LHCN-M2 (cell line): ENCODE data around the gene MPDZ. TPM values are rescaled to one million over a fixed set of nuclear protein-coding genes. Genes with fewer than 3 reads are reported as not detected.

ENCODE experiments used
- DNase-seq: peaks from one replicate; pipeline ENCODE4 v3.0.0-alpha.2; 2012; ENCODE audit warnings: low read depth
- total RNA-seq: library from RNA; depleted of rRNA; stranded (reverse); fragments of >200 nt; gene quantifications from 2 replicates; pipeline ENCODE4 v1.2.3, GENCODE V29; 2014

Gene MPDZ
- total RNA-seq, 1 experiment from 2014 or later, result 11.7 TPM

DNA sequence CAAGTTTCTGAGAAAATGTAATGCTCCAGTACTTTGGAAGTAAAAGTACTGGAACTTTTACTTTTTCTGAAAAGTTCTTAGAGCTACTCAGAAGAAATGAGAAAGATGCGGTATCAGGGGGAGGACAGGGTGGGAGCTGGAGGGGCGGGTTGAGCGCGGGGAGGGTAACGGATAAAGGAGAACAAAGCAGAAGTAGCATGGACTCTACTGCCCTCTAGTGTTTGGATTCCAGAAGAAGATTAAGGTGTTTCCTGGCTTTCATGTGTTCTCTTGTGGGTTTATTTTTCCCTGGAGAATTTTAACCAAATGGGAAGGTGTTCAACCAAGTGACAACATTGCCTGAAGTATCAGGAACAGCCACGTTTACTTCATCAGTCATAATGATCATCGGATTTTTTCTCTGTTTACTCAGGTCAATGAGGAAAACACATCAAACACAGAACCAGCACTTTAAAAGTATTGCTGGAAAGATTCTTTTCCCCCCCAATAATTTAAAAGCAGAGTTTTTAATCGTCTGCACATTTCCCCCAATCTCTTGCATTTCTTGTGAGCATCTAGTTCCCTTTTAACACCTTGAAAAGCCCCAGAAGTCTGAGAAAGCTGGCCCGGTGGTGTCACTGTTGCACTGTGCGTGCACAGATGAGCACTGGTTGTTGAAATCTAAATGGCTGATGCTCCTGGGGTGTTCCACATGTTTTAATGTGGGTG, 190.6 kb downstream of the MPDZ start:
- DNase-seq, result peak; percentile 52

DNA sequence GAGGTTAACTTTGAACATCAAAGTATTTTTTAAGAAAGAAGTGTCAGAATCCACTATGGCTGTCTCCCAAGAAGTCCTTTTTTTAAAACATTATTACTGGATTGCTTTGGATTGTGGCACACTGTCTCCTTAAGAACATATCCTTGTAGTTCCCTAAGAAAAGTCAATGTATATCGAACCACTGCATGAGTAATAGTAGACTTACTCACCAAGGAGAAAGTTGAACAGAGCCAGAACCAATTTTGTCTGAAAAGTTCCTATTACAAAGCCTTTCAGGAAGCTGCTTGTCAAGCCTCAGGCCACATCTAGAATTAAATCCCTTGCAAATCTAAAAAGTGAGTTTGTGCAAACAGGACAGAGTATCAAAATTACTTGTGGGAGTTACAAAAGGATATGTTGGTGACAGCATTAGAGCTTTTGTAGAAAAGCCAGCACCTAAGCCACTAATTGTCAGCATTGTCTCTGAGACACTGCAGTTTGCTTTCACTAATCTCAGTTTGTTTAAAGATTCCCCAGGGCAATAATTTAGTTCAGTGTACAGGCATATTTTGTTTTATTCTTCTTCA, 195.4 kb downstream of the MPDZ start:
- peak; percentile 19 for DNase-seq

DNA sequence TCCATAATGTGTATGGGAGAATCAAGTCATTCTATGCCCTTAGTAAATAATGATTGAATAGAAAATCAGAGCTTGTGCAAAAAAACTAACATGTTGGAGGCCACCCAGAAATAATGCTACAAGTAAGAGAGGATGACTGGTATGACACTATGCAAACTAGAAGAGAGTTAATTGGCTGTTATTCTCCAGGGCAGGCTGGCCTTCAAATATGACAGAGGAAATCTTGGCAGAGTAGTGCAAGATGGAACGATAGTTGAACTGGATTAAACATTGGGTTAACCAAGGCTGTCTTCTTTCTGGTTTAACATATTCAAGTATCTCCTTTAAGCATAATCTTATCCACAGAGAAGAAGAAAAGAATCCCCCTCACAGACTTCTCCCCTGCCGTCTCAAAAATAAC, 196.1 kb downstream of the MPDZ start:
- DNase-seq, result no peak

DNA sequence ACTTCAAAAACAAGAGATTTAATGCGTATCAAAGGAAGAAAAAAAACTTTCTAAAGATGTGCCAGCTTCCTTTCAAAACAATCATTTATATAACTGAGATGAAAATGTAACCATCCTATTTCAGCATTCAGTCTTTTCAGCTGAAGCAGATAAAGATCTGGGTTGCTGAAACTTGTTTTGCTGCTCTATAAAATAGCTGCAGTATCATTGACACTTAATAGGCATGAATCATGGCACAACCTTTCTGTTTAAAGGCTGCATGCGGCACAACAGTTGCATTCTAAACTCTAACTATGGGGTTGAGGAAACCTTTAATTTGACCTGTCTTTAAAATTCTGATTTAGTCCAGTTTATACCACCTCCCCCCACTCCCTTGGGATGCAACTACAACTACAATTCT, 196.7 kb downstream of the MPDZ start:
- DNase-seq, result no peak

DNA sequence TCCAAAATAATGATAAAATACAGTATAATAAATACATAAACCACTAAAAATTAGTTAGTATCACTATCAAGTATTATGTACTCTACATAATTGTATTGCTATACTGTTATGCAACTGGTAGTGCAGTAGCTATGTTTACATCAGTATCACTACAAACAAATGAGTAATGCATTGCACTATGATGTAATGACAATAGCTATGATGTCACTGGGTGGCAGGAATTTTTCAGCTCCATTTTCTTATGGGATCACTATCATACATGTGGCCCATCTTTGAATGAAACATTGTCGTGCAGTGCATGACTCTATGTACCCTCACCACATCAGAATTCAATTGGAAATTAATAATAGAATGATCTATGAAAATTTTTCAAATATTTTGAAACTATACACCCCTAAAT, 201.3 kb downstream of the MPDZ start:
- DNase-seq, result peak; percentile 8

DNA sequence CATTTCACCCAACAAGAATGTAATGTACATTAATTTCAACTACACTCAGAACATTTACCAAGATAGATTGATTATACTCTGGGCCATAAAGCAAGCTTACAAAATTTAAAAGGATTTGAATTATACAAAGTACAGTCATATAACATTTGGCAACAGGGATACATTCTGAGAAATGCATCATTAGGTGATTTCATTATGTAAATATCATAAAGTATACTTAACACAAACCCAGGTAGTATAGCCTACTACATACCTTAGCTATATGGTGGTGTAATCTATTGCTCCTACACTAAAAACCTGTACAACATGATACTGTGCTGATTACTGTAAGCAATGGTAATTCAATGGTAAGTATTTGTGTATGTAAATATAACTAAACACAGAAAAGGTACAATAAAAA, 202.9 kb downstream of the MPDZ start:
- no peak for DNase-seq

DNA sequence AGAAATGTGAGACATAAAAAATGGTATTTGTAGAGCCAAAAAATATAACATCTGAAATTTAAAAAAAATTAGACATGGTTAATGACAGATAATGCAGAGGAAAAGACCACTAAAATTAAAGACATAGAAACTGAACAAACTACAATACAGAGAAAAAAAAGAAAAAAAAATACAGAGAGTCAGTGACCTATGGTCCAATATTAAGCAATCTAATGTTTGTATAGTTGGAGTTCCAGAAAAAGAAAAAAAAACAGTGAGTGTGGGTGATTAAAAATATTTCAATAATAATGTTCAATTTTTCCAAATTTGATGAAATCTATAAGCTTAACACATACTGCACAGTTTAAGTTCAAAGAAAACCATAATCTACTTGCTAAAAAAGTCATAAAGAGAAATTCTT, 207.6 kb downstream of the MPDZ start:
- no peak for DNase-seq

DNA sequence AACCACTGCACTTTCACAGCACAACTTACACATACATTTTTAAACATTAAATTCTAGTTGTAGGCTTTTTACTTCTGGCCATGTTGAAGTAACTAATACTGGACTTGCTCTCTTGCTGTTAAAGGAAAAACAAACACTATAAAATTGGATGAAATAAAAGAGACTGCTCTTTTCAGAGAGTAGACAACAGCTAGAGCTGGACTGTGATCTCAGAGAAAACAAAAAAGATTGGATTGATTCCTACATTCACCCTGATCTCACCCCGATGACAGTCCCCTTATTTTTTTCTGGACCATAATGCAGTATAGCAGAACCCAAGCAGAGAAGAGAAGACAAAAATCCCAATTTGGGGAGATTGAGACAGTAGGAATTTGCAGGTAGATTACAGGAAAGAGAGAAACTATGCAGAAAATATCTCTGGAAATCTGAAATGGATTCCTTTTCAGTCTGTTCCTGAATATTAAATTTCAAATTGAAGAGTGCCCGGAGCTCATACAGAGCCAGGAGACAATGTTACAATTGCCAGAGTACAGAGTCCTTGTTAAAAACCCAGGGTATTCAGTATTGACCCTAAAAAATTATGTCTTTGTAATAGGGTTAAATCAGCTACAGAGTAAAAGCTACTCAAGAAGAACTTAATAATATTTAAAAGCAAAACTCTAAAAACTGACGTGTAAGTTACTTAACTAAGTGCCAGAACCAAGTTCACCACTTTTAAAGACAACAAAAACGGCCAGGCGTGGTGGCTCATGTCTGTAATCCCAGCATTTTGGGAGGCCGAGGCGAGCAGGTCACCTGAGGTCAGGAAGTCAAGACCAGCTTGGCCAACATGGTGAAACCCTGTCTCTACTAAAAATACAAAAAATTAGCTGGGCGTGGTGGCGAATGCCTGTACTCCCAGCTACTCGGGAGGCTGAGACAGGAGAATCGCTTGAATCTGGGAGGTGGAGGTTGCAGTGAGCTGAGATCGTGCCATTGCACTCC, 208.6 kb downstream of the MPDZ start:
- no peak for DNase-seq

DNA sequence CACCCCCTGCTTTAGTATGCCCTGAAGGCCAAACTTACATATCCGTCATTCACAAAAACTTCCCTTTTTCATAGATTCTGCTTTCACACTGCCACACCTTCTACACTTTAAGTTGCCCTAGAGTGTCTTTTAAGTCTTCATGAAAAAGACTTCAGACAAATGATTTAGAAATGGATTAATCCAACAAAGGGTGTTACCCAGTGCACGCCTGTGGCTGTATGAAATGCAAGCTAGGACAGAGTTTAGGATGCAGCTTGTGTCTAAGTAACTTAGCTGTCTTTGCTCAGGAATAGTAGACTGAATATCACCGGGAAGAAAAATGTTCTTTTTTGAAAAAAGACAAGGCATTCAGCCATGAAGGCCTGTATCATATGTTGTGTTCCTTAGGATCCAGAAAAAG, 210.0 kb downstream of the MPDZ start:
- no peak for DNase-seq

DNA sequence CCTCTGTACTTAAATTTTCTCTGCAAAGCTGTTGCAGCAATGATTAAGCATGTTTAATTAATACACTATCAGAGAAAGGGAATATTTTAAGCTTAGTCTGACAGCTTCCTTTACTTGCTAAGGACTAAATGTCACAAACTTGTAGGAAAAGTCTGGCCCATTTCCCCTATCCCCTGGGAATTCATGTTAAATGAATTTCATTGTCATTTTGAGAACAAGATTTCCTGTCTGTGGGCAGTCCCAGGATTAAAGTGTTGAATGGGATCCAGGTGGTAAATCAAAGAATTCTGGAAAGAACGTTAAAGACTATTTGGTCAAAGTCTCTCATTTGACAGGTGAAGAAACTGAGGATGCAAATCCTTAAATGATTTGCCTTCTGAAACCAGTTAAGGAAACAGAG, 214.8 kb downstream of the MPDZ start:
- DNase-seq, result no peak

DNA sequence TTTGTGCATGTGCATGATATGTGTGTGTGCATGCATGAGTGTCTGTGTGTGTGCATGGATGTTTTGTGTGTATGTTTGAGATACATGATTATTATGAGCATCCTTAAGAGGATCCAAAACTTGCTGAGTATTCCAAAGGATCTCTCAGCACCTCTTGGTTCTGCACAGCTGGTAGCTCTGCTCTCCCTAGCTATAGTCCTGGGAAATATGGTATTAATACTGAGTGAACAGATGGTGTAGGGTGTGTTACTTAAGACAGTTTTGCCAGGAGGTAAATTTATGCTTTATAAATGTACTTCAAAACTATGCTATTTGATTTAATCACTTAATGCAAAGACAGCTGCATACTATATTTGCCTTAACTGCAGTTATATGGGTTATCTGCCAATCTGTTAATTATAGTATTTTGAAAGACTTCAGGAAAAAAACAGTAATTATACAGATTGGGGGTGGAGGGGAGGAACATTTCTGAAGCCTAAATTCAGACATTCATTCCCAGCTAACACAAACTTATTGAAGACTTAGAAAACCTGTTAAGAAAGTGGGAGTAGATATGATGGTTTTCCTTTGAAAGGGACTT, 215.5 kb downstream of the MPDZ start:
- no peak for DNase-seq

DNA sequence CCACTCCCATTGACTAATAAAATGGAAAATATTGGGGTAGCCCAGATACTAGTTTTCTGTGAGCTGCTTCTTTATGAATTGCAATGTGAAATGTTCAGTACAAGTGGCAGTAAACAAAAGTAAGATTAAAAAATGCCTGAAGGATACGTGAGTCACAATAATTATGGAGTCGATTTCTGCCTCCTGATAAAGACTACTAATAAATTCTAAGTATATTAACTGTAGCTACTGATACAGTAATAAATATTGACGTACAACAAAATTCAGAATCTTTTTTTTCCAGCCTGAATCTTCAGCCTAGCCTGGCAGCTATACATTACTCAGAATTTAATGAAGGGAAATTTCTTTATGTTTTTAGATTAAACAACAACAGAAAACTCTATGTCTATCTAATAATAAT, 218.1 kb downstream of the MPDZ start:
- no peak for DNase-seq
